Kidney epithelial cell (primary cell): ENCODE data around the gene TBXAS1. TPM values are rescaled to one million over a fixed set of nuclear protein-coding genes. Genes with fewer than 3 reads are reported as not detected.

Experiments used
- DNase-seq: peaks from one replicate; pipeline ENCODE4 v3.0.0-alpha.2; 2010; ENCODE audit warnings: low read depth
- H3K27me3 ChIP-seq: 2 replicates; pipeline ENCODE4 v1.6.0; 2011; ENCODE audit warnings: low read length; ENCODE audit not compliant: control insufficient read depth, insufficient read depth
- H3K36me3 ChIP-seq: 2 replicates; pipeline ENCODE4 v1.5.1; 2011; ENCODE audit warnings: low read length; ENCODE audit not compliant: control insufficient read depth, insufficient read depth
- H3K4me3 ChIP-seq: 2 replicates; pipeline ENCODE4 v1.5.1; 2011; ENCODE audit warnings: low read depth, mild to moderate bottlenecking, control low read depth, low read length
- total RNA-seq: library from RNA; depleted of rRNA; stranded (reverse); fragments of >200 nt; gene quantifications from 2 replicates; pipeline ENCODE4 v1.2.3, GENCODE V29; 2015
- TF ChIP-seq, protein P1 (sequence below): IDR thresholded peaks from 2 replicates; pipeline ENCODE4 v1.5.1; 2011; ENCODE audit warnings: mild to moderate bottlenecking, moderate library complexity, low read length, control low read depth, inconsistent platforms; ENCODE audit not compliant: insufficient read depth, poor library complexity, severe bottlenecking

The TBXAS1 gene
- total RNA-seq, 1 donor from 2014 or later = 7.8 TPM

DNA sequence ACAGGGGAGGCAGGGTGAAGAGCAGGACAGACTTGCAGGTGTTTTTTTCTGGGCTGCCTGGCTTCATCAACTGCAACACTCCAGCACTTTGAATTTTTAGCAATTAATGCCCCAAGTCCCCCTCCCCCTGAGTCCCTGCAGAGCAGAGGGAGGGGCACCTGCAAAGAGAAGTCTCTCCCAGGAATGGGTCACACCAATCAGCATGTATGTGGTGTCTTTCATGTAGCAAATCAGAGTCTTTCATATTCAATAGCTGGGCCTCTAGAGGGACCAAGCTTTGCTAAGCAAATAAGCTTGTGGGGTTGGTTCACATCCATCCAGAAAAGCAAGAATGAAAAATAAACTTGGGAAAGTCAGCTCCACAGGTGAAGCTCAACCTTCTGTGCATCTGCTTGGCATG, 143.0 kb downstream of the TBXAS1 start:
- H3K4me3 ChIP-seq = no peak overlapping the region
- H3K36me3 ChIP-seq = no peaks in the 10 kb centered on the region
- DNase-seq = no peak
- no peaks in the 10 kb centered on the region for H3K27me3 ChIP-seq
- TF ChIP-seq, protein P1, sequence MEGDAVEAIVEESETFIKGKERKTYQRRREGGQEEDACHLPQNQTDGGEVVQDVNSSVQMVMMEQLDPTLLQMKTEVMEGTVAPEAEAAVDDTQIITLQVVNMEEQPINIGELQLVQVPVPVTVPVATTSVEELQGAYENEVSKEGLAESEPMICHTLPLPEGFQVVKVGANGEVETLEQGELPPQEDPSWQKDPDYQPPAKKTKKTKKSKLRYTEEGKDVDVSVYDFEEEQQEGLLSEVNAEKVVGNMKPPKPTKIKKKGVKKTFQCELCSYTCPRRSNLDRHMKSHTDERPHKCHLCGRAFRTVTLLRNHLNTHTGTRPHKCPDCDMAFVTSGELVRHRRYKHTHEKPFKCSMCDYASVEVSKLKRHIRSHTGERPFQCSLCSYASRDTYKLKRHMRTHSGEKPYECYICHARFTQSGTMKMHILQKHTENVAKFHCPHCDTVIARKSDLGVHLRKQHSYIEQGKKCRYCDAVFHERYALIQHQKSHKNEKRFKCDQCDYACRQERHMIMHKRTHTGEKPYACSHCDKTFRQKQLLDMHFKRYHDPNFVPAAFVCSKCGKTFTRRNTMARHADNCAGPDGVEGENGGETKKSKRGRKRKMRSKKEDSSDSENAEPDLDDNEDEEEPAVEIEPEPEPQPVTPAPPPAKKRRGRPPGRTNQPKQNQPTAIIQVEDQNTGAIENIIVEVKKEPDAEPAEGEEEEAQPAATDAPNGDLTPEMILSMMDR = no peak

- TF ChIP-seq, protein P1 = no peak
- Histone ChIP-seq H3K27me3 (no peaks in the 10 kb centered on the region), H3K36me3 (no peaks in the 10 kb centered on the region), H3K4me3 (no peak overlapping the region)
- DNase-seq = no peak
Observed at GRCh38 chr7:139973101-139974050, 144.3 kb downstream of the TBXAS1 start.

DNA sequence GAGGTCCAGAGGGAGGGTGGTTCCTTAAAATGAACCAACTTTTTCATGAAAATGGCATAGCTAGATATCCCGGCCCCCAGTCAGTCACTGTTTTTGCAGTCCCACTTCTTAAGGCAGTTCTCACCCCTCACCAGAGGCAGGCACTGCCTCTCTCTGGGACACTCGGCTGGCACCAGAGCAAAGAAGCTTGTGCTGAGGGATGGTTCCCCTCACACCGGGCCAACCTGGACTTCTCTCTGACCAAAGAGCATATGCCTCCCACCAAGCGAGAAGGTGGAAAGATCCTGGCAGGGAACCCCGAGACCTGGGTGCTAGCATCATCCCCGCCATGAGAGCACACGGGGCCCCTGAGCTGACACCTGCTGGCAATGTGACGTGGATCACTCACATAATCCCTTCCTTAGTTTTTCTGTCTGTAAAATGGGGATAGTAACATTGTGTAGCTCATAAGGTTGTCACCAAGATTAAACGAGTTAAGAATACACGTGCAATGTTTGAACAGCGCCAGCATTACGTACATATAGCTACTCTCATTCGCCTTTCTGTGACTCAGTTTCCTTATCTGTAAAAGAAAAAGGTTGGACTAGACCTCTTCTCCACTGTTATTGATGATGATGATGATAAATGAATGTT, 145.2 kb downstream of the TBXAS1 start:
- Histone ChIP-seq H3K27me3 (no peaks in the 10 kb centered on the region), H3K36me3 (no peaks in the 10 kb centered on the region), H3K4me3 (no peak overlapping the region)
- TF ChIP-seq, protein P1 = no peak
- no peak for DNase-seq

- H3K36me3 ChIP-seq = no peaks in the 10 kb centered on the region
- DNase-seq = no peak
- no peak overlapping the region for H3K4me3 ChIP-seq
- no peaks in the 10 kb centered on the region for H3K27me3 ChIP-seq
- TF ChIP-seq, protein P1 = no peak
Observed at GRCh38 chr7:139976055-139976837, 147.2 kb downstream of the TBXAS1 start.

- Histone ChIP-seq H3K36me3 (no peaks in the 10 kb centered on the region), H3K27me3 (no peaks in the 10 kb centered on the region), H3K4me3 (no peak overlapping the region)
- no peak for DNase-seq
- TF ChIP-seq, protein P1 = no peak
Observed at GRCh38 chr7:139976838-139977656, 148.0 kb downstream of the TBXAS1 start.
